Inflammatory macrophage treated with lipopolysaccharide for 1 hour (primary cell): ENCODE results near the gene CD96.
"Not testable (repeated sequence)": the region's sequence is repeated elsewhere in the genome, so short reads cannot be mapped to it uniquely, and the experiment has no call there.

Experiments used
- DNase-seq, 2 donors: peaks; one replicate each; pipeline ENCODE4 v3.0.0-alpha.2; 2020 to 2022

Gene CD96

DNA sequence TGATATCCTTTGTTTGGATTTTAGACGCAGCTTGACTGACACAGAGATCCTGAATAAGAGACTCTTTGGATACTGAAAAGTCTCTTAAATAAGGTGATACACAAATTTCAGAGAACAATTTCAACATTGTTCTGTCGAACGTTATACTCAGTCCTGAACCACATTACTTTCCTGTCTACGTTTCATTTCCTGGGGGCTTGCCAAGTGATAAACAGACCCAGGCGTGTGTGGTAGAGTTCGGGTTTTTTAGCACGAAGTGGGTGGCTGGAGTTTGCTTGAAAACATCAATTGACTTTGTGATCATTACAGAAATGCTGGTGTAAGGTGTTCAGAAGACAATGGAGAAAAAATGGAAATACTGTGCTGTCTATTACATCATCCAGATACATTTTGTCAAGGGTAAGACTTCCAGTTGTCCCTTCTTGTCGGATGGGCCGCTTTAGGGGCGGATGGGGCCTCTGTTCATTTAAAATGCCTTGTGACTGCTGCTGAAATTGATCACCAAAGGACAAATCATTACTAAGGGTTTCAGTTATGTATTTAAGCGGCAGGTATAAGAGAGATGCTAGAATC lies at the start of gene CD96:
Gene CD96, plus strand, starts transcription at position 287 of the 573 bp plus-strand sequence. Its CDS starts 52 bp downstream, at position 339.
- no peak for DNase-seq

DNA sequence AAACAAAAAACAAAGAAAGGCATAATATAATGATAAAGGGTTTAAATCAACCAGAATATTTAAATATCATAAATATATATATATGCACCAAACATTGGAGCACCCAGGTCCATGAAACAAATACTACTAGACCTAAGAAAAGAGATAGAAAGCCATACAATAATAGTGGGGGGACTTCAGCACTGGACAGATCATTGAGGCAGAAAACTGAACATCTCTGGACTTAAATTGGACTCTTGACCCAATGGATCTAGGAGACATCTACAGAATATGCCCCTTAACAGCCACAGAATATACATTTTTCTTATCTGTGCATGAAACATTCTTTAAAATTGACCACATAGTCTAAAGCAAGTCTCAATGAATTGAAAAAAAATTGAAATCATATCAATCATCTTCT lies 48.7 kb upstream of the CD96 start:
- DNase-seq = no peak

DNA sequence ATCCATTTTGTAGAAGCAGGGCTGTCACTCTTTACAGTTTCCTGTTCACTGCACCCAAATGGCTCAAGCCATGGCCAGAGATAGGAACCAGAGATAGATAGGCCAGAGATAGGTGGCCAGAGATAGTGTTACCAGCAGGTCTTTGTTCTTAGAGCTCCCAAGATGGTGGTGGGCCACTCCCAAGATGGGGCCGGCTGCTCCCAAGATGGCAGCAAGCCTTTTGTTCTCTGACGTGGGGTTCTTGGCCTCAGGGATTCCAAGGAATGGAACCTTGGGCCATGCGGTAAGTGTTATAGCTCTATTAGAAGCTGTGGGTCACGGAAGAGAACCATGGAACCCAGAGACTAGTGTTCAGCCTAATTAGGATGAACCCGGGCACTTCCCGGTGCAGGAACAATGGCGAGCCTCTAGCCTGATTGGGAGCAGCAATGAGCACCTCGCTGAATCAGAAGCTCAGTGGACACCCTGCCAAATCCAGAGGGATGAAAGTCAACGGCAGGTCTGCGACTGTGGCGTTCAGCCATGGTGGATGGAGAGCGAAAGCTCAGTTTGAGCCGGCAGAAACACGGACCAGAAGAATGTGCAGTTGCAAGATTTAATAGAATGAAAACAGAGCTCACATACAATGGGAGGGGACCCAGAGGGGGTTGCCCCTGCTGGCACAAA lies 45.0 kb upstream of the CD96 start:
- DNase-seq = no peak

- DNase-seq = no peak
Measured at GRCh38 chr3:111498022-111498421, 44.0 kb upstream of the CD96 start.

- DNase-seq = no peak
Measured at GRCh38 chr3:111506435-111506834, 35.6 kb upstream of the CD96 start.

GRCh38 chr3:111509308-111509707 lies 32.7 kb upstream of the CD96 start:
- no peak for DNase-seq

- no peak for DNase-seq
Measured at GRCh38 chr3:111517801-111518200, 24.2 kb upstream of the CD96 start.

DNA sequence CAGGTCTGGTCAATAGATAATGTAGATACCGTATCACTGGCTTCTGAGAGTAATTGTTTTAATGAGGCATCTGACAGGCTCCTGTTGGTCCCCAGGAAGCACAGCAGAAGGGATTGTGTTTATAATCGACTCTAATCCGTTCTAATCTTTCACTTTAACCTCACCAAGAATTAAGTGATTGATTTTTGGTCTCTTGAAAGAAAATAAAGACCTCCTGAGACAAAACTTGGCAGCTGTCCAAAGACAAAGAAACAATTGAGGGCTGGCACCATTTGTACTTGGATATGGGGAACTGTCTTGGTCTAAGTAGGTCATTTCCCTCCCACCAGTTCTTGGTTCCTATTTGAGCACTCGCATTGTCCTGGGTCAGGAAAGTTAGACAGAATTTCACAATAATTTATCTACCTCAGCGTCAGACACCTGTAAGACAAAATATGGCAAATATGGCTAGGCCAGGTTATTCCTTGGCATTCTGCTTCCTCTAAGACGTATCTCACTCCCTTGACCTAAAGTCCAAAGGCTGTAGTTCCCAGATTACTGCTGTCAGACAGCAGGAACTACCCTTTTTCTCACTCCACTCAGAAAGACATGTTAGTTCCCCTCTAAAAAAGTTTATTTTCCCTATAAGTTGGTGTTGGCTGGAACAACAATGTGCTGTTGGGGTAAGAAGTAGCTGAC lies 22.7 kb upstream of the CD96 start:
- DNase-seq = peak; percentile 10 to 11

DNA sequence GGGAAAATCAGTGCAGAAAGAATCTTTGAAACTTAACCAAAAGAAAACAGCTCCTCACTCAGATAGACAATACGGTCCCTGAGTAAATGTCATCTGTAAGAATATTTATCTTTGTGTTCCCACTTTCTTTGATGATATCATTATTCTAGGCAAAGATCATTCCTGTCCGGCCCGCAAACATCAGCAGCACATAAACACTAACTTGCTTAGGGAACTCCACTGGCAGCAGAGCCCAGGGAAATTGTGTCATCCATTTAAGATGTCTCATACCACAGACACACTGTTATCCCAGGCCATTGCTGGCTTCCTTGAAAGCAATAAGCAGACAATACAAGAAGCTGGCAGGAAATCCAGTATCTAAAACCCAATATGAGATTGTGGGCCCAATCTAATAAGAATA lies 20.1 kb upstream of the CD96 start:
- peak in 1 of 2 donors; percentile 12 for DNase-seq

DNA sequence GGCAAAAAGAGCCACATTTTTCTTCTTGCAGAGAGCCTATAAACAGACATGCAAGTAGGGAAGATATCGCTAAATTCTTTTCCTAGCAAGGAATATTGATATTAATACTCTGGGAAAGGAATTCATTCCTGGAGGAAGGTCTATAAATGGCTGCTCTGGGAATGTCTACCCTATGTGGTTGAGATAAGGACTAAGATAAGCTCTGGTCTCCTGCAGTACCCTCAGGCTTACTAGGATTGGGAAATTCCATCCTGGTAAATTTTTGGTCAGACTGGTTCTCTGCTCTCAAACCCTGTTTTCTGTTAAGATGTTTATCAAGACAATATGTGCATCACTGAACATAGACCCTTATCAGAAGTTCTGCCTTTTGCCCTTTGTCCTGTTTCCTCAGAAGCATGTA lies 17.5 kb upstream of the CD96 start:
- DNase-seq = not testable (repeated sequence)

- no peak for DNase-seq
Measured at GRCh38 chr3:111531446-111531845, 10.6 kb upstream of the CD96 start.

DNA sequence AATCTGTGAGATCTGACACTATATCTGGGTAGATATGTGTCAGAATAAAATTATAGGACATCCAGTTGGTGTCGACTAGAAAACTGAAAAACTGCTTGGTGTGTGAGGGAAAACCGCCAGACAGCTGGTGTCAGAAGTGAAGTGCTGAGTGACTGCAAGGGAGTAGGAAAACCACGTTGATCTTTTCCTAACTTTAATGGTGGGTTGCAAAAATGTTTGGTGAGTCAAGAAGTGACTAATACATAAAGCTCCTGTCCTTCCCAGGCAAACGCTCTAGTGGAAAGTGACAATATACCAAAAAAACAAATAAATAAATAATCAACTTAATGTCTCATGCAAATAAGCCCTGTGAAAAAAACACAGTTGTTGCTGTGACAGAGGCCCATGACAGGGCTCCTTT lies 7.3 kb upstream of the CD96 start:
- no peak for DNase-seq

DNA sequence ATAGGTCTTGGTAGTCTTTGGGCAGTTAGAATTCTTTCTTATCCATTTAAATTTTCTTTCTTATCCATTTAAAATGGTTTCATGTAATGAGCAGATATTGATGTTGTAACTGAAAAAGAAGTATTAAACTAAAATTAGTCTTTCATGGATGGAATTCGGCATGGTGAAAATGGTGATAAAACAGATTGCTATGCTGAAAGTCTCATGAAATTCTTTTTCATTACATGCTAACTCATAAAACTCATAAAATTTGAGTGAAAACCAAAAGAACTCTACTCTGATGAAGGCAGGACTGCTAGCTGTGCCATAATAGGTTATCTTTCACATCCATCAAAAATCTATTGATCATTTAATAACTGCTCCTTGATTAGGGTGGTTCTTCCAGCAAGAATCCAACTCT lies 3.9 kb upstream of the CD96 start:
- DNase-seq = no peak

- peak in 1 of 2 donors; percentile 19 for DNase-seq
Measured at GRCh38 chr3:111538681-111539083, 3.3 kb upstream of the CD96 start.

GRCh38 chr3:111539351-111540331 lies 2.4 kb upstream of the CD96 start:
- DNase-seq = no peak

GRCh38 chr3:111541391-111541790 lies 606 bp upstream of the CD96 start:
- no peak for DNase-seq

- no peak for DNase-seq
Measured at GRCh38 chr3:111542611-111543300, 759 bp downstream of the CD96 start.

DNA sequence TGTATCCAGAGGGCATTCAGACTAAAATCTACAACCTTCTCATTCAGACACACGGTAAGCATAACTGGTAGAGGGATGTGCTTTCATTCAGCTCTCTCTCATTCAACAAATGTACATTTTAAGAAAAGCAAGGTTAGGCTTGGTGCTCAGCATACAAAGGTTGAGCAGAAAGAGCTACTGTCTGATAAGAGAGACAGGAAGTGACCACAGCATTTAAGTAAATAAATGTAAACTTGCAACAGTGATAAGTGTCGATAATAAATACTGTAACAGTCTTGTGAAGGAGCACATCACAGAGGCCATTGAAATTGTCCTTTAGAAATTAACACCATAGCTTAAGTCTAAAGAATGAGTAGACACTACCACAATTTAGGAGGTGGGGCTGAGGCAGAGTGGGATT lies 3.4 kb downstream of the CD96 start:
- DNase-seq = no peak

- no peak for DNase-seq
Measured at GRCh38 chr3:111547631-111548030, 5.6 kb downstream of the CD96 start.

DNA sequence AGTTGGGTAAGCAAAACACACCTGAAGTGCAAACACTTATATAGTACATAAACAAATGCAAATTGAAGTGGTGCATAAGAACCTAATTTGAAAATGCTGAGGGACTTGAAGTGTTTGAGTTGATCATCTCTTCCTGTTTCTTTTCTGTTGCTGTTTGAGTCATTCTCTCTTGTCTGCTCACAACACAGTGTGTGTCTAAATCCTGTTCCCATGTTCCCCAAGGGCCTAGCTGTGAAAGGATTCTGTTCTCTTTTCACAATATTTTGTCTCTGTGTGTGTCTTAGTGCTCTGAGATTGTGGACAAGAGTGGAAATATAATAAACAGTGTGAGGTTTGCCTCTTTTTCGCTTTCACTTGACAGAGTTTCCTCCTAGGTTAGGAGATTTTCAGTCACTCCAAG lies 6.1 kb downstream of the CD96 start:
- DNase-seq = peak; percentile 10 to 11

- no peak for DNase-seq
Measured at GRCh38 chr3:111548756-111549155, 6.8 kb downstream of the CD96 start.

DNA sequence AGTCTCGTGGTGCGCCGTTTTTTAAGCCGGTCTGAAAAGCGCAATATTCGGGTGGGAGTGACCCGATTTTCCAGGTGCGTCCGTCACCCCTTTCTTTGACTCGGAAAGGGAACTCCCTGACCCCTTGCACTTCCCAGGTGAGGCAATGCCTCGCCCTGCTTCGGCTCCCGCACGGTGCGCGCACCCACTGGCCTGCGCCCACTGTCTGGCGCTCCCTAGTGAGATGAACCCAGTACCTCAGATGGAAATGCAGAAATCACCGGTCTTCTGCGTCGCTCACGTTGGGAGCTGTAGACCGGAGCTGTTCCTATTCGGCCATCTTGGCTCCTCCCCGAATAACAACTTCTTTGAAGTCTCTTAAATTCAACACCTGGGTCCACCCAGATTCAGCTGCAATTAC lies 19.9 kb downstream of the CD96 start:
- not testable (repeated sequence) for DNase-seq

- DNase-seq = no peak
Measured at GRCh38 chr3:111566844-111567243, 24.8 kb downstream of the CD96 start.
